Stimulated activated CD4-positive, alpha-beta T cell treated with anti-CD3 and anti-CD28 coated beads, Interleukin-4, amount 100 ng/mL, for 4 hours (primary cell): ENCODE results near the gene APBB3.
"Not testable (repeated sequence)": the region's sequence is repeated elsewhere in the genome, so short reads cannot be mapped to it uniquely, and the experiment has no call there.

Source experiments
- DNase-seq, 2 experiments: peaks; one replicate each; pipeline ENCODE4 v3.0.0-alpha.2; 2020

APBB3 gene, protein sequence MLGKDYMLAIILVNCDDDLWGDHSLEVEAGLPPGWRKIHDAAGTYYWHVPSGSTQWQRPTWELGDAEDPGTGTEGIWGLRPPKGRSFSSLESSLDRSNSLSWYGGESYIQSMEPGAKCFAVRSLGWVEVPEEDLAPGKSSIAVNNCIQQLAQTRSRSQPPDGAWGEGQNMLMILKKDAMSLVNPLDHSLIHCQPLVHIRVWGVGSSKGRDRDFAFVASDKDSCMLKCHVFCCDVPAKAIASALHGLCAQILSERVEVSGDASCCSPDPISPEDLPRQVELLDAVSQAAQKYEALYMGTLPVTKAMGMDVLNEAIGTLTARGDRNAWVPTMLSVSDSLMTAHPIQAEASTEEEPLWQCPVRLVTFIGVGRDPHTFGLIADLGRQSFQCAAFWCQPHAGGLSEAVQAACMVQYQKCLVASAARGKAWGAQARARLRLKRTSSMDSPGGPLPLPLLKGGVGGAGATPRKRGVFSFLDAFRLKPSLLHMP

DNA sequence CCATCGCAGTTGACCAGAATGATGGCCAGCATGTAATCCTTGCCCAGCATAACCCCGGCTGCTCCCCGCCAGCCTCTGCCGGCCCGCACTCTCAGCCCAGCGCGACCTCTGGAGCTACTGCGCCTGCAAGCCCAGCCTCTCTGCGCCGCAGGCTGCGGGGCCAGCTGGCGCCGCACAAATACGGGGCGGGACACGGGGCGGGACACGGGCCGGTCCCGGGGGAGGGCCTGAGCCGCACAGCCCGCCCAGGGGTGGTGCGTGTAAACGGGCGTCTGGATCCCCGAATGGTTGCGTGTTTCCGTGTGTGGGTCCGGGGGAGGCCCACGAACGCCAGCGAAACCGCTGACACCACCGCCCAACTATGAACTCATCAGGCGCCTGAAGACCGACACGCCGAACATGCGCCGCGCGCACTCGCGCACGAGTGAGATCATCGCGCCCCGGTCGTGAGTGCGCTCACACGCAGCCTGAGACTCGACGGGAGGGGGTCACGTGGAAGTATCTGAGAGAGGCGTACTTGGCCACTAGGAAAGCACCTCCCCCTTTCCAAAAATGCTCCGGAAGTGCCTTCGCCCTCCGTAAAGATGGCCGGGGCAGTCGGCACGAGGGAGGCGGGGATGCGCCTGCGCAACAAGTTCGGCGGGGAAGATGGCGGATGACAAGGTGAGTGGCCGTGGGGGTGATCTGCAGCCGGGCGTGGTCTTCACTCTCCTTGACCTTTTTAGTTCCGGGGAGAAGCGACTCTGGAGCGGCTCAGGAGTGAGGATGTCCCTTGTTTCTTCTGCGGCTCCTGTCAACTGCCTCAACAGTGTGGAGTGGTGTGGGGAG, at the start of gene APBB3, which contains the start of gene SLC35A4:
Gene APBB3 (minus strand): TSS at position 403 of the 828 bp plus-strand sequence. CDS start 353 bp downstream, at position 50.
Gene SLC35A4 (plus strand): TSS at position 633 of the 828 bp plus-strand sequence. CDS start 2,342 bp downstream, outside the sequence.
- peak; percentile 89 to 98 for DNase-seq

DNA sequence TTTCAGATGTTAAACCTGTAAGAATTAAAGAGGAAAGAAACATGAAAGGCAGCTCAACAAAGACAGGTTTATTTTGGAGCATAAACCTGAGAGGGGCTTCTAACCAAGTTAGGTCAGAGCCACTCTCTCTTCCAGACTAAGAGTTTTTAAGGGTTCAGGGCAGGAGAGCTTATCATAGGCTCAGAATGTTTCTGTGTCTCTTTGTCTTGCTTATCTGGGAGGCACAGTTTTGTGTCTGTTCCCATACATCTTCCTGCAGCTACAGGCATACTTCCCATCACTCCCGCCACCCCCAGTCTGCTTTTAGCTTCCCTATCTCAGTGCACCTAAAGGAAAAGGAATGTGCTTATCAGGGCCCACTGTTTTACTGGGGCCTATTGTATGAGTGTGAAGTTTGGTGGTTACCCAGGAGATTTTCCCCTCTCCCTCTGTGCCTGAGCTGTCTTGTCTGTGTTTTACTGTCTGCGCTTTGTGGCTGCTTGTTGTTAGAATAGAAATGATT, 46.7 kb upstream of the APBB3 start:
- no peak for DNase-seq

DNA sequence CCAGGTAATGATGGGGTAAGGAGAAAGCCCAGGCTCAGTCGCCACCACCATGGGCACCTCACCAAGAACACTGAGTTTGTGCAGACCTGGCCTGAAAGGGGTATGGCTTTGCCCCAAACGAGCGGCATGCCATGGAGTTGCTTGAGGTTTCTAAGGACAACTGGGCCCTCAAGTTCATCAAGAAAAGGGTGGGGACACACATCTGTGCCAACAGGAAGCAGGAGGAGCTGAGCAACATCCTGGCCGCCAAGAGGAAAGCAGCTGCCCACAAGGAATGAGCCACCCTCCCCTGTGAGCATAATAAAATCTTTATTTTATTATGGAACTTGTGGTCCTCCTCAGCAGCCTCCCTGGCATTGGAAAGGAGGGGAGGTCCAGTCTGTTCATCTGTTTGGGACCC, 44.7 kb upstream of the APBB3 start:
- DNase-seq = no peak

DNA sequence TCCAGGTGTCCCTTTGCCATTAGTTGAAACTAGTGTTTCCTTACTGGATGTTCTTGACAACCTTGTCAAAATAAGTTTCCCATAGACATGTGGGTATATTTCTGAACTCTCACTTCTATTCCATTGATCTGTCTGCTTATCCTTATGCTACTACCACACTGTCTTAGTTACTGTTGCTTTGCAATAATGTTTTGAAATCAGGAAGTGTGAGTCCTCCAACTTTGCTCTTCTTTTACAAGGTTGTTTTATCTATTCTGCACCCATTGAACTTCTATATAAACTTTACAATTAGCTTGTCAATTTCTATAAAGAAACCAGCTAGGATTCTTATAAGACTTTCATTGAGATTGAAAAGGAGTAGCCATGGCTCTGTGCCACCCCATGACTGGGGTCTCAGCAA, 44.3 kb upstream of the APBB3 start:
- no peak for DNase-seq

DNA sequence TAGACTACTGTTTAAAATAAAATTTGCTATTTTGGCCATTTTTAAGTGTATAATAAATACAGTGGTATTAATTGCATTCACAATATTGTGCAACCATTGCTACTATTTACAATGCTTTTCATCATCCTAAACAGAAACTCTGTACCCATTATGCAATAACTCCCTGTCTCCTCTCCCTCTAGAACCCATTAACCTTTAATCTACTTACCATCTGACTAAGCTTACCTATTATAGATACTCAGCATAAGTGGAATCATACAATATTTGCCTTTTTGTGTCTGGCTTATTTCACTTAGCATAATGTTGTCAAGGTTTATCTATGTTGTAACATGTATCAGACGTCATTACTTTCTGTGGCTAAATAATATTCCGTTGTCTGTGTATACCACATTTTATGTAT, 42.6 kb upstream of the APBB3 start:
- DNase-seq = no peak

DNA sequence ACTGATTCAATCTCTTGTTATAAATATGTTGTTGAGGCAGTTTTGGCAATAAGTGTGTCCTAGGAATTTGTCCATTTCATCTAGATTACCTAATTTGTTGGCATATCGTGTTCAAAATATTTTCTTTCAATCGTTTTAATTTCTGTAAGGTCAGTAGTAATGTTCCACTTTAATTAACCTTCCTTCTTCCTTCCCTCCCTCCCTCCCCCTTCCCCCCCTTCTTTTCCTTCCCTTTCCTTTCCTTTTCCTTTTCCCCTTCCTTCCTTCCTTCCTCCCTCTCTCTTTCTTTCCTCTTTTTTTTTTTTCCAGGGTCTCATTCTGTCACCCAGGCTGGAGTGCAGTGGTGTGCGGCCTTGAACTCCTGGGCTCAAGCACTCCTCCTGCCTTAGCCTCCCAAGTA, 41.5 kb upstream of the APBB3 start:
- DNase-seq = no peak

DNA sequence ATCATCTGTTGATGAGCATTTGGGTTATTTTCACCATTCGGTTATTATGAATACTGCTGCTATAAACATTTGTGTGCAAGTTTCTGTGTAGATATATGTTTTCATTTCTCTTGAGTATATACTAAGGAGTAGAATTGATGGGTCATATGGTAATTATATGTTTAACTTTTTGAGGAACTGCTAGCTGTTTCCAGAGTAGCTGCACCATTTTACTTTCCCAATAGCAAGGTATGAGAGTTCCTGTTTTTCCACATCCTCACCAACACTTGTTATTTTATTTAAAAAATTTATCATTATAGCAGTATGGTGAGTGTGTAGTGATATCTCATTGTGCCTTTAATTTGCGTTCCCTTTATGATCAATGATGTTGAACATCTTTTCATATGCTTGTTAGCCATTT, 39.3 kb upstream of the APBB3 start:
- no peak for DNase-seq

DNA sequence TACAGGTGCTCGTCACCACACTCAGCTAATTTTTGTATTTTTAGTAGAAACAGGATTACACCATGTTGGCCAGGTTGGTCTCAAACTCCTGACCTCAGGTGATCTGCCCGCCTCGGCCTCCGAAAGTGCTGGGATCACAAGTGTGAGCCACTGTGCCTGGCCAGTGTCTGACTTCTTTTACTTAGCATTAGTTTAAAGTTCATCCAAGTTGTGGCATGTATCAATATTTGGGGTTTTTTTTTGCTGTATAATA, 39.0 kb upstream of the APBB3 start:
- not testable (repeated sequence) for DNase-seq

DNA sequence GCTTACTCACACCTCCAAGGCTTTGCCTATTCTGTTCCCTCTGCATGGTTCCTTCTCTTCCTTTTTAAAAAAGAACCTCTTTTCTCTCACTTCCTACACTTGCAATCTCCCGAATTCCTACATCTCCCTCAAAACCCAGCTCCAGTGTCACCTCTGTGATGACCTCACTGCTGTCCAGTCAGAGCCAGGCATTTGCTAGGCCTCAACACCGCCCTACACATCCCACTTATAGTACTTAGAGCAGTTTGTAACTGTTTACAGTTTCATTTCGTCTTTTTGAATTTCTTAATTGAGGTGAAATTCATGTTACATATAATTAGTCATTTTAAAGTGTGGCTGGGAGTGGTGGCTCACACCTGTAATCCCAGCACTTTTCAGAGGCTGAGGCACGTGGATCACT, 37.7 kb upstream of the APBB3 start:
- DNase-seq = no peak

DNA sequence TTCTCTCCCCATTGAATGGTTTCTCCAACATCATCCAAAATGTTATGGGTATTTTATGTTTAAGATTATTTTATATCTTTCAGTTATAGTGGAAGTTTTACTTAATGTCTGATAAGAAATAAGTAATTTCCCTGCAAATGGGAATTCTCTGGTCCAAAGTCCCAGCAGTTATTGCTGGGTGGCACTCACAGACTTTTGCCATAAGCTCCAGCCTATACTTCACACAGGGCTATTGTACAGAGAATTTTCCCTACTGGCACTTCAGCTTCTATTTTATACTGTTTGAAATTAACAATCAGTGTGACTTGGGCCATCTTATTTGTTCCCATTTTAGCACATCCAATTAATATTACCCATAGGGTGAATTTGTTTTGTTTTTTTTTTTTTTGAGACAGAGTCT, 35.7 kb upstream of the APBB3 start:
- no peak for DNase-seq

DNA sequence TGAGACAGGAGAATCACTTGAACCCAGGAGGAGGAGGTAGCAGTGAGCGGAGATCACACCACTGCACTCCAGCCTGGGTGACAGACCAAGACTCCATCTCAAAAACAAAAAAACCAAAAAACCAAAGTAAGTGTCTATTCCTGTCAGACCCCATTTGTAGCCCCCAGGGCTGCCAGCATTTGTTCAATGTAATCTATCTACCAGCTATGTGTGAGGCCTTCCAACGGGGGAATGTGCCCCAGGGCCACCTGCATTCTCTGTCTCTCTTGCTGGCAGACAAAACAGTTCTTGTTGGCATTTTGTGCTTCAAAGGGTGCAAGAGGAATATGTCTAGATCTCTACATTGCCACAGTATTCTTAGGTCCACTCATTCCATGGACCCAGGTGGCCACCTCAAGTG, 34.4 kb upstream of the APBB3 start:
- no peak for DNase-seq

DNA sequence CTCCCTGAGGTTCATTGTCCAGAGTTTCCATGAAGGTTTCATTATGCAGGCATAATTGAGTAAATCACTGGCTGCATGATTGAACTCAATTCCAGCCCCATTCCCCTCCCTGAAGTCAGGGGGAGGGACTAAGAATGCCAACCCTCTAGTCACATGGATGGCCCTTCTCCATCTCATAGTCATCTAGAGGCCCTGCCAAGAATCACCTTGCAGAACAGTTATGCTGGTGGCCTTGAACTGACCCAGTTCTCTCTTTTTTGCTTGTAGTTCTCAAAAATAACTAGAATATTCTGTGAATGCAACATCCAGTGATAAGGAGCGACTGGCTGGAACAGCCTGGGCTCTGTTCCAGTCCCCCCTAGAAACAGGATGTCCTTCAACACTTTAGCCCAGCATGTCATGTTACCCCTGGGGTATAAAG, 31.9 kb upstream of the APBB3 start:
- DNase-seq = no peak

DNA sequence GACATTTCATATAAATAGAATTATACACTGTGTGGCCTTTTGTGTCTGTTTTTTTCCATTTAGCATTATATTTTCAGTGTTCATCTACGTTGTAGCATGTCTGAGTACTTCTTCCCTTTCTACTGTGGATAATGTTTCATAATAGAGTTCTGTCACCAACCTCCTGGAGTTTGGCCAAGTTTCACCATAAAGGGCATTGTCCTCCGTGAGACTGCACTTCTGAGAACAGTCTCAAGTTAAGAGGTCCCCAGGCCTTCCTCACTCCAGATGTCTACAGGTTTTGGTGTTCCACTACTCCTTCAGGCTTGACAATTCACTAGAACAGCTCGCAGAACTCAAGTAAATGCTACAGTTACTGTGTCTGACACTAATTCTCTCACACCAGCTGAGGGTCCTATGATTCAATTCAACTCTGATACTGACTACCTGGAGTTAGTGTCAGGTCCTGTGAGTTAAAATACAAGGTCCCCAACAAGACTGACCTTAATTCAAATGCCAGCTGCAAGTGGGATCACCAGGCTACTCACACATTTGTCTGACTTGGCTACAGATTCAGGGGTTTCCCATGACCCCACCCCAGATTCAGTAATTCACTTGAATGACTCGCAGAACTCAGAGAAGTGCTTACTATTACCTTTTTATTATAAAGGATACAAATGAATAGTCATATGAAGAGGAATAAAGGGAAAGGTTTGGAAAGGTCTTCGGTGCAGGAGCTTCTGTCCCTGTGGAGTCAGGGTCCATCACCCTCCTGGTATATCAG, 31.3 kb upstream of the APBB3 start:
- DNase-seq = no peak

DNA sequence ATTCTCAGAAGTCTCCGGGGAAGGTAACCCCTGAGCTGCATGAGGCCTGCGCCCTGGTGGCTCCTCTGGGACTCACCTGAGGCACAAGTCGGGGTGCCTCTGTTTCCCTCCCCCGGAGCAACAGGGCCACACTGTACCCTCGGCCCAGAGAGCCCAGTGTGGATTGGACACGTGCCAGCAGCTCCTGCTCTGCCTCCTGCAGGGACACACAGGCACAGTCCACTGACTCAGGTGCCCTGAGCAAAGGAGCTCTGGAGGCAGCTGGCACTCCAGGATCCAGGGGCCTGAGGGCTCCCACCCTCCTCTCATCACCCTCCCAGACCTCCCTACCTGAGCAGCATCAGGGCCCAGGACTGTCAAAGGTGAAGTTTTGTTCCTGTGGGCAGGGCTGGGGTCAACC, 29.8 kb upstream of the APBB3 start:
- no peak for DNase-seq

DNA sequence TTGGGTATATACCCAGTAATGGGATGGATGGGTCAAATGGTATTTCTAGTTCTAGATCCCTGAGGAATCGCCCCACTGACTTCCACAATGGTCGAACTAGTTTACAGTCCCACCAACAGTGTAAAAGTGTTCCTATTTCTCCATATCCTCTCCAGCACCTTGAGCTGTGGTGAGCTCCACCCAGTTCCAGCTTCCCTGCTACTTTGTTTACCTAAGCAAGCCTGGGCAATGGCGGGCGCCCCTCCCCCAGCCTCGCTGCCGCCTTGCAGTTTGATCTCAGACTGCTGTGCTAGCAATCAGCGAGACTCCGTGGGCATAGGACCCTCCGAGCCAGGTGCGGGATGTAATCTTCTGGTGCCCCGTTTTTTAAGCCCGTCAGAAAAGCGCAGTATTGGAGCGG, 28.7 kb upstream of the APBB3 start:
- DNase-seq = not testable (repeated sequence)

DNA sequence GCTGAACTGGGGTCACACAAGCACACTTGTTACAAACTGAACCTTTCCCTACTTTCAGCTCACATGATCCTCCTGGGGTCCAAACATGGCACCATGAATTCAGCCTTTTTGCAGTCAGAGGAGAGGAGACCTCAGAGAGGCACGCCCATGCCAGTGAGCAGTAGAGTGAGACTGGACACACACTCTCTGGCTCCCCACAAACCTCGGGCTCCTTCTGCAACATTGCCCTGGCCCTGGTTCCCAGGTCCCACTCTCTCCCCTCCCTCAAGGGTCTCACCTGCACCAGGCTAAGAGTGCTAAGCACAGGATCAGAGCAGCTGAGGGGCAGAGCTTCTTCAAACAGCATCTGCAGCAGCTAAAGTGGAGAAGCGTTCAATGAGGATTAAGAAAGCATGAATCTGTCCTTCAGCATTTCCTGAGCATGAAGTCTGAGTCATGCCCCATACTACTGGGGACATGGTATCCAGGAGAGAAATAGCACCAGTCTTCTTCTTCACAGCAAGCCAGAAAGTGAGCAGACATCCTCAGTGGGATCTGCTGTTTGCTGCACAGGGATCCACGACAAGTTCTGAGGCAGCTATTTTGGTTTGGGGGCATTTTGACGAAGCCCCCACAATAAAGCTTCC, 27.5 kb upstream of the APBB3 start:
- DNase-seq = no peak

DNA sequence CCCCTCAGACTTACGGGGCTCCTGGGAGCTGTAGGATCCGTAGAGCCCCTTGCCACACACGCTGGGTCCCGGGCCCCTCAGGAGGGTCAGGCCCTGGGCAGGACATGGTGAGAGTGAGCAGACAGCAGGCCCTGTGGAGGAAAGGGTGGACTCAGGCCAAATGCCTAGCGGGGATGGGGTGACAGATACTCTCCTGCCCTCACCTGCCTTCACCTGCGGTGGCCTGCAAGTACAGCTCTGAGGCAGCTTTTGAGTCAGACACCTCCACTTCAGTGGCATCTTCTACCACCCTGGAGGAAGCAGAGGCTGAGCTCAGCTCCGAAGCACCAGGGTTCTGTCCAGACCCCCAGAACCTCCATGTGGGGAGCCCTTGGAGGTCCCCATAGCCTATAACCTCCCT, 26.5 kb upstream of the APBB3 start:
- no peak for DNase-seq

DNA sequence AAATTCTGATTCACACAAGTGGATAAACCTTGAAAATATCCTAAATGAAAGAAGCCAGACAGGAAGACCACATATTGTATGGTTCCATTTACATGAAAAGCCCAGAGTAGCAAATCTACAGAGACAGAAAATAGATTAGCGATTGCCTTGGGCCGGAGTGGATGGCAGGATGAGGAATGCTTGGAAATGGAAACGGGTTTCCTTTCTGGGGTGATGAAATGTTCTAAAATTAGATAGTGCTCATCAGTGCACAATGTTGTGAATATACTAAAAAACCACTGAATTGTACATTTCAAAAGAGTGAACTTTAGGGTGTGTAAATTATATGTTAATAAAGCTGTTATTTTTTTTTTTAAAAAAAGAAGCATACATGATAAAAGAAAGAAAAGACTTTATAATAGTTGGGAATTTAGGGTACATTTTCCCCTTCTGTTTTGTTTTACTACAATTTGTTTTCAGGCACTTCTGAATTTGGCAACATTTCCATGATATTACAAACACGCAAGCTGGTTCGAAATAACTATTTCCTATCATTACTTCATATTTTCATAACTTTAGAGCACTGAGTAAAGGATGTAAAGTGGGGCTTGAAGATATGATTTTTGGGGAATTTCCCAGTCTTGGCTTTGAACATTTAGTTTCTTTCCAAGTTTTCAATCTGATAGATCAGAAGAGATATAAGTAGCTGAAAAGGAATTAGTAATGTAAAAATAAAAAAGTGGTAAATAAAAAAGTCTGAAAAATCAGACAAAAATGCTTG, 24.1 kb upstream of the APBB3 start:
- no peak for DNase-seq

DNA sequence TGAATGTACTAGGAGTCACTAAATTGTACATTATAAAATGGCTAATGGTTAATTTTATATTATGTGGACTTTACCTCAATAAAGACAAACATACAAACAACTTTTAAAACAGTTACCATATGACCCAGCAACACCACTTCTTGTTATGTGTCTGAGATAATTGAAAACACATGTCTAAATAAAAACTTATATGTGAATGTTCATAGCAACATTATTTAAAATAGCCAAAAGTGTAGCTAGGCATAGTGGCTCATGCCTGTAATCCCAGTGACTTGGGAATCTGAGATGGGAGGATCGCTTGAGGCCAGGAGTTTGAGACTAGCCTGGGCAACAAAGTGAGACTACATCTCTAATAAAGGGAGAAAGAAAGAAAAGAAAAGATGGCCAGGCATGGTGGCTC, 23.1 kb upstream of the APBB3 start:
- no peak for DNase-seq

DNA sequence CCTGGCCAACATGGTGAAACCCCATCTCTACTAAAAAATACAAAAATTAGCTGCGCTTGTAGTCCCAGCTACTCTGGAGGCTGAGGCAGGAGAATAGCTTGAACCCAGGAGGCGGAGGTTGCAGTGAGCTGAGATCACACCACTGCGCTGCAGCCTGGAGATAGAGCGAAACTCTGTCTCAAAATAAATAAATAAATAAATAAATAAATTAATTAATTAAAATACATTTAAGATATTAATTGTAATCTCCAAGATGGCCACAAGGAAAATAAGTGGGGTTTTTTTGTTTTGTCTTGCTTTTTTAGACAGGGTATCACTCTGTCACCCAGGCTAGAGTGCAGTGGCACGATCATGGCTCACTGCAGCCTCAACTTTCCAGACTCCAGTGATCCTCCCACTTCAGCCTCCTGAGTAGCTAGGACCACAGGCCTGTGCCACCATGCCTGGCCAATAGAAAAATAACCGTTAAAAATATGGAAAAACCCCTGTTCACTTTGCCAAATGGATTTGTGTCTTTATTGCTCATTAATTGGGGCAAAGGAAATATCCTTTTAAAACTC, 14.9 kb upstream of the APBB3 start:
- DNase-seq = not testable (repeated sequence)

DNA sequence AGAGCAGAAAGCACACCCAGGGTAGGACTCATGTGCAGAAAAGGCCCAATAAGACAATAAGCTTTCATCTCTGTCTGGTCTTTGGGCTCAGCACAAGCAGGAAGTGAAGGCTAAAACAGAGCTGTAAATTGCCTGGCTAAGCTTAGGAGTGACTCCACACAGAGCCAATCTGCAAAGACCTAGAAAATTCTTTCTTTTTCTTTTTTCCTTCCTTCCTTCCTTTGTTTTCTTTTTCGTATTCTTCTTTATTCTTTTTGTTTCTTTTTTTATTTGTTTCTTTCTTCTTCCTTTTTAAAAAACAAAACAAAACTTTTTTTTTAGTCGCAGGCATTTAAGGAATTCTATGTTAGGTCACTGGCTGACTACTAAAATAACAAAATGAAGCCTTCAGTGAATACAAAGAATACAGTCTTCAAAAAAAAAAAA, 12.4 kb upstream of the APBB3 start:
- no peak for DNase-seq

DNA sequence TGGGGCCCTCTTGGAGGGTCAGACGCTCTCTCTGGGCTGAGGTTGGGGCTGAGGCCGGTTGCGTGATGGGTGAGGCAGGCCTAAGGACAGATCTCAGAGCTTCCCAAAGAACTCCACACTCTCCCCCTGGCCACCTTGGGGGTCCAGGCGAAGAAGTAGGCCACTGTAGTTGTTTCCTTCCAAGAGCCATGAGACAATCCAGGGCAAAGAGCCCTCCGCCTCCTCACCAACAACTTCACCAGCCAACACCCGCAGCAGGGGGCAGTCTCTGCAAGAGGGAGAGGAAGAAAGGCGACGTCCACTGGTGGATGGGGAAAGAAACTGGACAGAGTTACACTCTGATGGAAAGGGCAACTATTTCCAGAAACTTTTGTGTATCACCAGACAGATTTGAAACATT, 10.9 kb upstream of the APBB3 start:
- DNase-seq = no peak
